OCI-LY7 (cell line): ENCODE measurements around the gene INSC.

ENCODE experiments used
- CTCF ChIP-seq: fragments of 200-600 bp; sonication (generic); conservative IDR thresholded peaks from 2 replicates; pipeline ENCODE4 v1.5.1; 2014; ENCODE audit warnings: mild to moderate bottlenecking, antibody characterized with exemption, low read length, moderate library complexity, mixed read lengths
- EZH2phosphoT487 ChIP-seq: fragments of 200-600 bp; sonication (generic); IDR thresholded peaks from 2 replicates; pipeline ENCODE4 v1.6.1; 2018; ENCODE audit warnings: low read depth, borderline replicate concordance, mild to moderate bottlenecking, mixed run types, antibody characterized with exemption, low read length, moderate library complexity, mixed read lengths

DNA sequence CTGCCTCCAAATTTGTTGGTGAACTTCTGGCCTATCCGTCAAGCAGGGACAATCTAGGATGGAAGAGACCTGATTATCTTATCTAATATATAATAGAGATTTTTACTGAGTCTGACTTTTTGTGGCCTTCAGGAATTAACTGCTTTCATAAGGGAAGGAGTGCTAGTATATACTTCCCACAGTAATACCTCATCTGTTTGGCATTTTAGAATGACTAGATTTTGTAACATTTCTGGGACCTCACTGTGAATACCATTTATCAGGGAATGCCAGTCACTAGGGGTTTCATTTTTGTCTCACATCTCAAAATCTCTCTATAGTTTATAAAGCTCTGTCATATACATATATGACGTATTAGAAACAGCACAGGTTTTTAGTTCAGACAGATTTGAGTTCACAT lies 114.3 kb downstream of the INSC start:
- TF ChIP-seq CTCF = no peak
- TF ChIP-seq EZH2phosphoT487 = no peak
